Measurements from ENCODE around the gene ARL6IP1. TPM values are rescaled to one million over a fixed set of nuclear protein-coding genes. Genes with fewer than 3 reads are reported as not detected.

Gene ARL6IP1
- total RNA-seq, 1 experiment from 2014 or later, result 207 TPM

- peaks cover 3% of the 10 kb centered on the region; the same call in 1 of the 2 replicates for H3K36me3 ChIP-seq (ENCODE audit: control insufficient read depth, insufficient read depth, low read length)
- Mint-ChIP-seq H3K4me3 (ENCODE audit: unreplicated experiment) (no peak overlapping the region), H3K4me1 (ENCODE audit: low read depth, unreplicated experiment) (peaks cover 7% of the 10 kb centered on the region), H3K27me3 (ENCODE audit: insufficient read depth, unreplicated experiment) (no peaks in the 10 kb centered on the region), H3K36me3 (ENCODE audit: insufficient read depth, unreplicated experiment) (peaks cover 84% of the 10 kb centered on the region), H3K27ac (ENCODE audit: unreplicated experiment) (no peak overlapping the region), H3K9me3 (ENCODE audit: unreplicated experiment) (no peaks in the 10 kb centered on the region)
- no peak for DNase-seq
- ChIA-PET POLR2A (interaction anchor here (5.4 kb wide), 1 partner anchor 8 kb away, joined by 105 read pairs; the partner anchor contains the start of gene ARL6IP1), CTCF (no interaction called here)
- intact Hi-C loops (cut with micrococcal nuclease; ENCODE audit: unreplicated experiment), result no loop called here
- peaks cover 3% of the 10 kb centered on the region for H3K4me1 ChIP-seq
- H3K4me3 ChIP-seq (ENCODE audit: low read depth, low read length), result no peak overlapping the region
- H3K27me3 ChIP-seq (replicated peaks; ENCODE audit: control insufficient read depth, insufficient read depth, low read length), result no peaks in the 10 kb centered on the region
- no TSS peak for BruUV-seq (replicated peaks)
- no peaks in the 10 kb centered on the region for H3K9me3 ChIP-seq
- no peak for TF ChIP-seq CTCF (IDR thresholded peaks at IDR 0.05; ENCODE audit: insufficient read depth in 1 of 2, low read depth in 1 of 2, low read length in 1 of 2, severe bottlenecking in 1 of 2, unreplicated experiment in 1 of 2)
These were observed 8.4 kb downstream of the ARL6IP1 start for GRCh38 chr16:18792836-18793433.

GRCh38 chr16:18789850-18790706 is 11.3 kb downstream of the ARL6IP1 start, which contains the start of gene RPS15A:
Gene RPS15A (minus strand): TSS chr16:18790334. CDS start chr16:18789113, 1,221 bp downstream.
- Histone ChIP-seq H3K4me1 (peaks cover 19% of the 10 kb centered on the region), H3K27me3 (replicated peaks; ENCODE audit: control insufficient read depth, insufficient read depth, low read length) (no peaks in the 10 kb centered on the region), H3K4me3 (ENCODE audit: low read depth, low read length) (peak within 1 kb of the TSS; percentile 73), H3K36me3 (ENCODE audit: control insufficient read depth, insufficient read depth, low read length) (peaks cover 1% of the 10 kb centered on the region; the same call in 1 of the 2 replicates), H3K9me3 (no peaks in the 10 kb centered on the region)
- peak; percentile 96 to 98 for DNase-seq
- H3K36me3 Mint-ChIP-seq (ENCODE audit: insufficient read depth, unreplicated experiment), result peaks cover 93% of the 10 kb centered on the region
- peak within 1 kb of the TSS; percentile 97 for H3K4me3 Mint-ChIP-seq (ENCODE audit: unreplicated experiment)
- CTCF ChIA-PET, result interaction anchor here (0.7 to 2.9 kb wide), 2 partner anchors 11 to 280 kb away, joined by 3 to 30 read pairs; partner anchors contain the start of gene ARL6IP1
- POLR2A ChIA-PET, result interaction anchor here (0.6 to 5.4 kb wide), 6 partner anchors 11 to 443 kb away, joined by 3 to 105 read pairs (median 4); partner anchors contain the start of genes ARL6IP1, COQ7 and SMG1
- intact Hi-C loops (cut with micrococcal nuclease; ENCODE audit: unreplicated experiment), result loop anchor here (1.0 to 2.0 kb wide), 2 partner anchors 136 to 733 kb away; partner anchors contain the start of genes CCP110, GDE1 and SMG1
- H3K27ac Mint-ChIP-seq (ENCODE audit: unreplicated experiment), result peak within 1 kb of the TSS; percentile 97
- H3K9me3 Mint-ChIP-seq (ENCODE audit: unreplicated experiment), result no peaks in the 10 kb centered on the region
- H3K4me1 Mint-ChIP-seq (ENCODE audit: low read depth, unreplicated experiment), result peaks cover 15% of the 10 kb centered on the region
- no peaks in the 10 kb centered on the region for H3K27me3 Mint-ChIP-seq (ENCODE audit: insufficient read depth, unreplicated experiment)
- no peak for TF ChIP-seq CTCF (IDR thresholded peaks at IDR 0.05; ENCODE audit: insufficient read depth in 1 of 2, low read depth in 1 of 2, low read length in 1 of 2, severe bottlenecking in 1 of 2, unreplicated experiment in 1 of 2)
- BruUV-seq (replicated peaks), result no TSS peak

- no peaks in the 10 kb centered on the region for H3K27me3 Mint-ChIP-seq (ENCODE audit: insufficient read depth, unreplicated experiment)
- H3K4me1 Mint-ChIP-seq (ENCODE audit: low read depth, unreplicated experiment), result peaks cover 15% of the 10 kb centered on the region
- TF ChIP-seq CTCF (IDR thresholded peaks at IDR 0.05; ENCODE audit: insufficient read depth in 1 of 2, low read depth in 1 of 2, low read length in 1 of 2, severe bottlenecking in 1 of 2, unreplicated experiment in 1 of 2), result no peak
- H3K9me3 Mint-ChIP-seq (ENCODE audit: unreplicated experiment), result no peaks in the 10 kb centered on the region
- DNase-seq, result no peak
- H3K27ac Mint-ChIP-seq (ENCODE audit: unreplicated experiment), result peak overlapping the region; percentile 97
- no peaks in the 10 kb centered on the region; the same call in 1 of the 2 replicates for H3K27me3 ChIP-seq (replicated peaks; ENCODE audit: control insufficient read depth, insufficient read depth, low read length)
- H3K4me1 ChIP-seq, result peaks cover 19% of the 10 kb centered on the region
- H3K4me3 Mint-ChIP-seq (ENCODE audit: unreplicated experiment), result peak overlapping the region; percentile 97
- TSS peak; percentile 49 for BruUV-seq (replicated peaks)
- intact Hi-C loops (cut with micrococcal nuclease; ENCODE audit: unreplicated experiment), result no loop called here
- POLR2A ChIA-PET, result interaction anchor here (1.4 to 5.4 kb wide), 3 partner anchors 12 to 278 kb away, joined by 3 to 105 read pairs (median 4); partner anchors contain the start of genes ARL6IP1 and COQ7
- peak overlapping the region; percentile 73 for H3K4me3 ChIP-seq (ENCODE audit: low read depth, low read length)
- CTCF ChIA-PET, result interaction anchor here (2.9 kb wide), 1 partner anchor 12 kb away, joined by 30 read pairs; the partner anchor contains the start of gene ARL6IP1
- H3K36me3 Mint-ChIP-seq (ENCODE audit: insufficient read depth, unreplicated experiment), result peaks cover 93% of the 10 kb centered on the region
- H3K9me3 ChIP-seq, result no peaks in the 10 kb centered on the region
- peaks cover 1% of the 10 kb centered on the region; the same call in 1 of the 2 replicates for H3K36me3 ChIP-seq (ENCODE audit: control insufficient read depth, insufficient read depth, low read length)
These were observed 11.9 kb downstream of the ARL6IP1 start for GRCh38 chr16:18789515-18789849.

Data from Caco-2 (cell line).